ENCODE results near the gene SAPCD2.

The SAPCD2 gene

DNA sequence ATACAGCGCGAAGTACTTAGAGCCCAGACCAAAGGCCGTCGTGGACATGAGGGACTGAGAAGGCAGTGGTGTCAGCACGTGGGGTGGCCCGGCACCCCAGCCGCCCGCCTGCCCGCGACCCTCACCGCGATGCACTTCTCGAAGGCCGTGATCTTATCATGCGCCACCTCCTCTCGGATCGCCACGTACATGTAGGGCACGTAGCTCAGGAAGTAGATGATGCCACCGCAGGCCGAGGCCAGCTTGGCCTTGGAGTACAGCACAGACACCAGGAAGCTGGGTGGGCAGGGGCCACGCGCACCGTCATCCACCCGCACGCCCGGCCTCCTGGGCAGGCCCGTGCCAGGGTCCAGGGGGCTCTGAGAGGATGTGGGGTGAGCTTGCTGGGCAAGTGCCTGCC lies 53.3 kb downstream of the SAPCD2 start:
- DNase-seq (ENCODE audit: low spot score) = no peak

DNA sequence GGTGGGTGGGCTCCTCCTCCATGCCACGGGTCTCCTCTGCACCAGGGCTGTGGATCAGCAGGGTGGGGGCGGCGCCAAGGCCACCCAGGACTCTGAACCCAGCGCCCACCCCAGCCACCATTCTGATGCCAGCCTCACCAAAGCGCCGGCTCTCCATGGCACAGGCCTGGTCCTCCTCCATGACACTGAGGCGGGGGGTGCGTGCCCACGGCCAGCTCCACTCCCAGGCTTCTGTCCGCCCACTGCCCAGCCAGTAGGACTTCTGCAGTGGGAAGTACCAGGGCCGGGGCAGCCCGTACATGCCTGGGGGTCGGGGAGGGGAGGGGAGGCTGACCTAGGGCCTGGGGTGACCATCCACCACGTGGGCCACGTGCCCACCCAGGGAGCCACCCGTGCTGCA lies 53.9 kb downstream of the SAPCD2 start:
- no peak for DNase-seq (ENCODE audit: low spot score)

DNA sequence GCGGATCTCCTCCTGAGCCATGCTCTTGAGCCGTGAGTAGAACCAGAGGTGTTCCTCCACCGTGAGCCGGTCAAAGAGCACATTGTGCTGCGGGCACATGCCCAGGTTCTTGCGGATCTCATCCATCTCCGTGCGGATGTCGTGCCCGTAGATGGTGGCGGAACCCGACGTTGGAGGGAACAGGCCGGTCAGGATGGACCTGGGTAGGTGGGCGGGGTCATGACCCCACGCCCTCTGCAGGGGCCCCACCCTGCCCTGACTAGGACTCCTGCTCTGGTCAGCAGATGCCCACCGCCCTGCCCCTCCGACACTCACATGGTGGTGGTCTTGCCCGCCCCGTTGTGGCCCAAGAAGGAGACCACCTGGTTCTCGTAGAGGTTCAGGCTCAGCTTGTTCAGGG lies 54.4 kb downstream of the SAPCD2 start:
- no peak for DNase-seq (ENCODE audit: low spot score)

DNA sequence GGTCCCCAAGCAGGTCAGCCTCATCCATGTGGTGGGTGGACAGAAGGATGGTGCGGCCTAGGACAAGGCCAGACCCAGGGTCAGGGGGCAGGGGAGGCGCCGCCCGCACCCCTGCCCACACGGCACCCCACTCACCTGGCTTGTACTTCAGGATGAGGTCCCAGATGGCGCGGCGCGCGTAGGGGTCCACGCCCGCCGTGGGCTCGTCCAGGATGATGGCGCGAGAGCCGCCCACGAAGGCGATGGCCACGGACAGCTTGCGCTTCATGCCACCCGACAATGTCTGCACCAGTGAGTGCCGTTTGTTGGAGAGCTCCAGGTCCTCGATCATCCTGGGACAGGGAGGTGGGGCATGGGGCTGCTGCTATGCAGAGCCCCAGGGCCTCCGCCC lies 54.8 kb downstream of the SAPCD2 start:
- DNase-seq (ENCODE audit: low spot score) = no peak

DNA sequence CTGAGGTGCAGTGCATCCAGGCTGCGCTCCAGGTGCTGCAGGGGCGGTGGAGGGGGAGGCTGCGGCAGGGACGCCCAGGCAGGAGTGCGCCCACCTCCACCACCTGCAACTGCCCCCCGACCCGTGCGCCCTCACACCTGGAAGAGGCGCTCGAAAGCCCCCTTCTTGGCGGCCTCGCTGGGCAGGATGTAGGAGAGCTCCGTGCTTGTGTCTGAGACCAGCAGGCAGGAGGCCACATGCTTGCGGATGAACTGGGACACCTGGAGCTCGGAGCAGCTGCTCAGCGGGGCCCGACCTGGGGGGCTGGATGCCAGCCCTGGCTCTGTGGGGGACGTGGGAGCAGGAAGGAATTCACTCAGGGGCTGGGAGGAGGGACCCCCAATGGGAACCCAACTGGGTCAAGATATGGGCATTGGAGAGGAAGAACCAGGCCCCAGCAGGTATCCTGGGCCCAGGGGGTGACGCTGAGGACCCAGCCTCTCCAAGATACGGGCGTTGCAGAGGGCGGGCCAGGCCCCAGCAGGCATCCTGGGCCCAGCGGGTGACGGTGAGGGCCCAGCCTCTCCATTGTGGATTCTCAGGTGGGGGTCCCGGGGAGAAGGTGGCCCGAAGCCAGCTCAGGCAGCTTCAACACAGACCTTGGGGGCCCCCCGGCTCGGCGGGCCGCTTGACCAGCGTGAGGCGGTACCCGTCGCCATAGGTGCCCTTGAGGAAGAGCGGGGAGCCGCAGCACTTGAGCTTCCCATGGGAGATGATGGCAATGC lies 55.4 kb downstream of the SAPCD2 start:
- no peak for DNase-seq (ENCODE audit: low spot score)

DNA sequence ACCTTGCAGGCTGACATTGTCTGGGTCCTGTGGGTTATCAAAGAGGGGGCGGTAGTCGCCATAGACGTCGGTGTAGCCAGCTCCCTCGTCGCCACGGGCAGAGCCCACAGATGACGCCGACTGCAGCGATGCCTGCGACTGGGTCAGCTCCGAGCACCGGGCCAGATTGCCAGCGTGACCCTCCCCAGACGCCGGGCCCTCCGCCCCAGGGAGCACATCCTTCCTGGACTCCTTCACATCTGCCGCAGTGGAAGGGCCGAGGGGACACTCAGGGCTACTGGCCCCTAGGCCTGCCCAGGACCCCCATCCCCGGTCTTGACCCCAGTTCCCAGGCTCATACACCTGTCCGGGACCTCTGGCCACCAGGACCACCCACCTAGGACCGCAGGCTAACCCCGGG lies 56.2 kb downstream of the SAPCD2 start:
- no peak for DNase-seq (ENCODE audit: low spot score)

DNA sequence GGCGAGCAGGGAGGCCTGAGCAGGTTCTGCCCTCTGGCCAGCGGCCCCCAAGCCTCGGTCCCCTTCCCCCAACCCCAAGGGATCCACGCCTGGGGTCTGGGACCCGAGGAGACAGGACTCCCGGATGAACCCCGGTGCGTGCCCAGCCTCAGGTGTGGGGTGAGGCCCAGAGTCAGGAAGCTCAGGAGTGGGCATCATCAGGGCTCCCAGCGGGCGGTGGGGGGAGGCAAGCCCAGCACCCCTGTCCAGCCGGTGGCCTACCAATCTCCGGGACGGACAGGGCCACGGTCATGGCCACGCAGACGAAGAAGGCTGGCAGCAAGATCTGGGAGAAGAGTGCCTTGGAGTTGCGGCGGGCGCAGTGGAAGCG lies 56.8 kb downstream of the SAPCD2 start:
- DNase-seq (ENCODE audit: low spot score) = no peak

DNA sequence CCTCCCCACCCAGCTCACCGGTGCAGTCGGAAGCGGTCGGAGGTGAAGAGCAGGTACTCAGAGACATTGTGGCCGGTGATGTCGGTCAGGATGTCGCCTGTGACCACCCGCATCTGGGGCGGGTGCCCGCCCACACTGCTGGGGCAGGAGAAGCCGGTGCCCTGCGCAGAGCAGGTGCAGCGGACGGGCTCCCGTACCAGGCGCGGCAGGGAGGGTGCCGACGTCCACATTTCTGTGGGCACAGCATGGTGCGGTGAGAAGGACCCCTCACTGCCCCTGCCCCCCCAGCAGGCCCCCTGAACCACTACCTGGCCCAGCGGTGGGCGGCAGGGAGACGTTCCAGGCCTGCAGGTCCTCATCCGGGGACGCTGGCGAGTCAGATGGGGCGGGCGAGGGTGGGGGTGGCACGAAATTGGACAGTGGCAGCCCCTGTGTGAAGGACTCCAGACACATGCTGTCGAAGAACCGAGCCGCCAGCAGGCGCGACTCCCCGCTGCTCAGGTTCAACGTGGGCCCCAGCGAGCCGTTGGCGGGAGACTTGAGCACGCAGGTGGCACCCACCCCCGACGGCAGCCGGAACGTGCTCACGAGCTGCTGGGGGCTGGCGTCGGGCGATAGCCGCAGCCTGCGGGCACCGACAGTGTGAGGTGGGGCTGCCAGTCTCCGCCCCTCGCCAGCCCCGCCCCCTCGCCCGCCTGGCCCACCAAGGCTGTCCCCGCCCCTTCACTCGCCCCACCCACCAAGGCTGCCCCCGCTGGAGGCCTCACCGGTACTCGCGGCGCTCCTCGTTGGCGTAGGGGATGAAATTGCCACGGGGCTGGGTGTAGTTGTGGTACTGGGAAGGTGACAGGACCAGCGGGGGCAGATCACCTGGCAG lies 57.4 kb downstream of the SAPCD2 start:
- DNase-seq (ENCODE audit: low spot score) = no peak
